ENCODE measurements around the gene OAS2.
"Not testable (repeated sequence)": the region's sequence is repeated elsewhere in the genome, so short reads cannot be mapped to it uniquely, and the experiment has no call there.

Gene OAS2

GRCh38 chr12:112957125-112957524 is 21.2 kb upstream of the OAS2 start:
- DNase-seq, result not testable (repeated sequence)

GRCh38 chr12:112961074-112961473 is 17.2 kb upstream of the OAS2 start:
- no peak for DNase-seq

GRCh38 chr12:112961536-112961935 is 16.8 kb upstream of the OAS2 start:
- no peak for DNase-seq

- no peak for DNase-seq
These were observed 15.8 kb upstream of the OAS2 start for GRCh38 chr12:112962561-112962960.

- DNase-seq, result no peak
These were observed 15.0 kb upstream of the OAS2 start for GRCh38 chr12:112963227-112963861.

- no peak for DNase-seq
These were observed 14.2 kb upstream of the OAS2 start for GRCh38 chr12:112964067-112964670.

- DNase-seq, result no peak
These were observed 13.4 kb upstream of the OAS2 start for GRCh38 chr12:112964915-112965314.

- DNase-seq, result no peak
These were observed 12.7 kb upstream of the OAS2 start for GRCh38 chr12:112965643-112966042.

- DNase-seq, result no peak
These were observed 11.0 kb upstream of the OAS2 start for GRCh38 chr12:112967306-112967705.

- no peak for DNase-seq
These were observed 10.5 kb upstream of the OAS2 start for GRCh38 chr12:112967858-112968257.

- DNase-seq, result no peak
These were observed 8.6 kb upstream of the OAS2 start for GRCh38 chr12:112969547-112970306.

- DNase-seq, result no peak
These were observed 7.9 kb upstream of the OAS2 start for GRCh38 chr12:112970391-112970790.

GRCh38 chr12:112971248-112971647 is 7.1 kb upstream of the OAS2 start:
- no peak for DNase-seq

- DNase-seq, result no peak
These were observed 5.1 kb upstream of the OAS2 start for GRCh38 chr12:112973011-112973735.

- no peak for DNase-seq
These were observed 4.5 kb upstream of the OAS2 start for GRCh38 chr12:112973818-112974231.

- no peak for DNase-seq
These were observed 3.4 kb upstream of the OAS2 start for GRCh38 chr12:112974904-112975303.

GRCh38 chr12:112977139-112977538 is 1.2 kb upstream of the OAS2 start:
- no peak for DNase-seq

- no peak for DNase-seq
These were observed 678 bp upstream of the OAS2 start for GRCh38 chr12:112977641-112978040.

- DNase-seq, result peak; percentile 56
These were observed 842 bp downstream of the OAS2 start for GRCh38 chr12:112979041-112979680.

GRCh38 chr12:112980491-112981158 is 2.3 kb downstream of the OAS2 start:
- no peak for DNase-seq

GRCh38 chr12:112985642-112986290 is 7.4 kb downstream of the OAS2 start:
- no peak for DNase-seq

- DNase-seq, result no peak
These were observed 8.0 kb downstream of the OAS2 start for GRCh38 chr12:112986291-112986800.
